ENCODE data around the gene CFAP53.
A peak's percentile ranks its signal among the peaks of the same experiment; 100 is the strongest.

Gene CFAP53
- long read RNA-seq, partial matches to known transcripts, result 1 of 1 reads
- long read RNA-seq, other reads (novel, unspliced or antisense), result 0 of 1 reads

GRCh38 chr18:50266248-50266704, at the start of gene CFAP53:
CFAP53 (minus strand) TSS chr18:50266495; CDS start chr18:50266404, 91 bp downstream.
- H3K4me3 ChIP-seq (replicated peaks; ENCODE audit: insufficient read depth, low read length), result peak within 1 kb of the TSS; percentile 63
- peak; percentile 91 to 96 for DNase-seq (ENCODE audit: low read depth in 1 of 2, low spot score in 1 of 2)
- no peaks in the 10 kb centered on the region for H3K27me3 ChIP-seq (ENCODE audit: insufficient read depth, poor library complexity, severe bottlenecking)
- TF ChIP-seq CTCF (IDR thresholded peaks at IDR 0.05; ENCODE audit: insufficient read depth, low read length) (no peak), REST (IDR thresholded peaks at IDR 0.05; ENCODE audit: insufficient replicate concordance, low read depth) (no peak), GABPA (IDR thresholded peaks at IDR 0.05; ENCODE audit: low read depth) (peak; percentile 73), SPI1 (IDR thresholded peaks at IDR 0.05; ENCODE audit: borderline replicate concordance, low read depth) (peak; percentile 99), POLR2AphosphoS5 (IDR thresholded peaks at IDR 0.05; ENCODE audit: low read depth) (peak; percentile 90)
- peak within 1 kb of the TSS; percentile 43 for H3K27ac ChIP-seq (replicated peaks)

GRCh38 chr18:50315100-50315871, 49.0 kb upstream of the CFAP53 start:
- peak in 1 of 2 experiments; percentile 0 for DNase-seq (ENCODE audit: low read depth in 1 of 2, low spot score in 1 of 2)
- TF ChIP-seq GABPA (IDR thresholded peaks at IDR 0.05; ENCODE audit: low read depth) (no peak), SPI1 (IDR thresholded peaks at IDR 0.05; ENCODE audit: borderline replicate concordance, low read depth) (no peak), POLR2AphosphoS5 (IDR thresholded peaks at IDR 0.05; ENCODE audit: low read depth) (no peak), CTCF (IDR thresholded peaks at IDR 0.05; ENCODE audit: insufficient read depth, low read length) (no peak), REST (IDR thresholded peaks at IDR 0.05; ENCODE audit: insufficient replicate concordance, low read depth) (no peak)
- Histone ChIP-seq H3K27ac (replicated peaks) (no peak overlapping the region), H3K27me3 (ENCODE audit: insufficient read depth, poor library complexity, severe bottlenecking) (no peaks in the 10 kb centered on the region), H3K4me3 (replicated peaks; ENCODE audit: insufficient read depth, low read length) (no peak overlapping the region)

- TF ChIP-seq CTCF (IDR thresholded peaks at IDR 0.05; ENCODE audit: insufficient read depth, low read length) (no peak), POLR2AphosphoS5 (IDR thresholded peaks at IDR 0.05; ENCODE audit: low read depth) (no peak), REST (IDR thresholded peaks at IDR 0.05; ENCODE audit: insufficient replicate concordance, low read depth) (no peak), GABPA (IDR thresholded peaks at IDR 0.05; ENCODE audit: low read depth) (no peak), SPI1 (IDR thresholded peaks at IDR 0.05; ENCODE audit: borderline replicate concordance, low read depth) (no peak)
Observed at GRCh38 chr18:50313873-50314460, 47.7 kb upstream of the CFAP53 start.

More at GRCh38 chr18:50313873-50314460, 47.7 kb upstream of the CFAP53 start:
- Histone ChIP-seq H3K4me3 (replicated peaks; ENCODE audit: insufficient read depth, low read length) (no peak overlapping the region), H3K27me3 (ENCODE audit: insufficient read depth, poor library complexity, severe bottlenecking) (no peaks in the 10 kb centered on the region), H3K27ac (replicated peaks) (no peak overlapping the region)
- peak in 1 of 2 experiments; percentile 0 for DNase-seq (ENCODE audit: low read depth in 1 of 2, low spot score in 1 of 2)
